Transverse colon (tissue), 4 donors: ENCODE results near the gene ZBTB38.

ENCODE experiments used
- CTCF ChIP-seq, 5 experiments: fragments of 200-600 bp in 3 of 5; fragments of 450-650 bp in 2 of 5; sonication (generic) in 3 of 5; IDR thresholded peaks; 1 replicate in 2 of 5; 2 replicates in 3 of 5; pipeline ENCODE4 v1.5.1; 2016 to 2017; ENCODE audit warnings: antibody characterized with exemption in 5 of 5, inconsistent platforms in 3 of 5, mild to moderate bottlenecking in 2 of 5, moderate library complexity in 1 of 5
- EP300 ChIP-seq: sonication (generic); formaldehyde crosslinking; IDR thresholded peaks from one replicate; pipeline ENCODE4 v1.6.1; 2017; ENCODE audit warnings: antibody characterized with exemption, low read depth
- POLR2A ChIP-seq: fragments of 450-650 bp; IDR thresholded peaks from one replicate; pipeline ENCODE4 v1.6.1; 2016; ENCODE audit warnings: antibody characterized with exemption, mild to moderate bottlenecking, moderate library complexity
- POLR2AphosphoS5 ChIP-seq, 3 donors: sonication (generic); formaldehyde crosslinking; IDR thresholded peaks; one replicate each; pipeline ENCODE4 v1.6.1; 2016; ENCODE audit warnings: antibody characterized with exemption in 3 of 3

- TF ChIP-seq CTCF (IDR thresholded peaks at IDR 0.05) (no peak), POLR2A (no peak), POLR2AphosphoS5 (IDR thresholded peaks at IDR 0.05) (no peak), EP300 (no peak)
Observed at GRCh38 chr3:141353652-141354495, 14.4 kb upstream of the ZBTB38 start.
